Activated CD8-positive, alpha-beta memory T cell treated with anti-CD3 and anti-CD28 coated beads, Interleukin-2, amount 10 ng/mL, durations not matched to agents 7 days and 5 days (primary cell): ENCODE data around the gene PIWIL4. TPM values are rescaled to one million over a fixed set of nuclear protein-coding genes. Genes with fewer than 3 reads are reported as not detected.

ENCODE experiments used
- ATAC-seq: fragments of 150-1000 bp; cut with Tn5 transposase; one replicate; pipeline ENCODE4 v1.10.0; 2021; ENCODE audit warnings: moderate library complexity
- CTCF ChIA-PET: fragments of 350-600 bp; sonication (Branson Sonifier 250); formaldehyde crosslinking; loops from one replicate; lab custom pipeline; 2021; ENCODE audit warnings: antibody characterized with exemption; lab: Charles Lee
- DNase-seq: peaks from one replicate; pipeline ENCODE4 v3.0.0-alpha.2; 2020
- H3K27ac Mint-ChIP-seq: one replicate; pipeline ENCODE4 v1.8.0; 2021; ENCODE audit warnings: mild to moderate bottlenecking, mixed read lengths
- H3K27me3 Mint-ChIP-seq: one replicate; pipeline ENCODE4 v1.8.0; 2021; ENCODE audit warnings: mixed read lengths
- H3K36me3 Mint-ChIP-seq: one replicate; pipeline ENCODE4 v1.8.0; 2021; ENCODE audit warnings: mild to moderate bottlenecking, mixed read lengths
- H3K4me1 Mint-ChIP-seq: one replicate; pipeline ENCODE4 v1.8.0; 2021; ENCODE audit warnings: mixed read lengths
- H3K4me3 Mint-ChIP-seq: one replicate; pipeline ENCODE4 v1.8.0; 2021; ENCODE audit warnings: mild to moderate bottlenecking, moderate library complexity, mixed read lengths
- H3K9me3 Mint-ChIP-seq: one replicate; pipeline ENCODE4 v1.8.0; 2022; ENCODE audit warnings: low read depth, mixed read lengths
- total RNA-seq, 2 experiments: library from RNA; stranded (reverse); gene quantifications; one replicate each; pipeline ENCODE4 v1.2.3, GENCODE V29; 2021

Gene PIWIL4
- total RNA-seq, 2 experiments from 2014 or later: 0.75 to 0.79 TPM

DNA sequence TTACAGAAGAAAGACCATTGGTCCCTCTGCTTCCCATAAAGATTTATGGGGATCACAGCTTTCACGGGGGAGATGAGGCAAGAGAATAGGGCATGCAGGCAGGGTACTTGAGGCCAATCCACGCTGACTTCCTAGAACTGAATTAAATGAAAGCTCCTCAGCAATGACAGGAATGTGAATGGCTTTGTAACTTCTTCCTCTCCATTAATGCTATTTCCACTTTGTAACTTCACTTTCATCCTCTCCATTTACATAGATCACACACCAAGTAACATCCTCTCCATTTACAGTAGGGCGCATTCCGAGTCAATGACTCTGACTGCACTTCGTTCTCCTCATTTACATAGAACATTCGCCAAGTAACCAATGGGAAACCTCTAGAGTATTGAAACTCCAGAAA is 89.8 kb downstream of the PIWIL4 start:
- peaks cover 4% of the 10 kb centered on the region for H3K4me1 Mint-ChIP-seq
- CTCF ChIA-PET: no interaction called here
- H3K9me3 Mint-ChIP-seq: no peaks in the 10 kb centered on the region
- no peak overlapping the region for H3K4me3 Mint-ChIP-seq
- H3K27me3 Mint-ChIP-seq: peaks cover 25% of the 10 kb centered on the region
- no peak for DNase-seq
- no peak for ATAC-seq
- H3K27ac Mint-ChIP-seq: no peak overlapping the region
- H3K36me3 Mint-ChIP-seq: no peaks in the 10 kb centered on the region

DNA sequence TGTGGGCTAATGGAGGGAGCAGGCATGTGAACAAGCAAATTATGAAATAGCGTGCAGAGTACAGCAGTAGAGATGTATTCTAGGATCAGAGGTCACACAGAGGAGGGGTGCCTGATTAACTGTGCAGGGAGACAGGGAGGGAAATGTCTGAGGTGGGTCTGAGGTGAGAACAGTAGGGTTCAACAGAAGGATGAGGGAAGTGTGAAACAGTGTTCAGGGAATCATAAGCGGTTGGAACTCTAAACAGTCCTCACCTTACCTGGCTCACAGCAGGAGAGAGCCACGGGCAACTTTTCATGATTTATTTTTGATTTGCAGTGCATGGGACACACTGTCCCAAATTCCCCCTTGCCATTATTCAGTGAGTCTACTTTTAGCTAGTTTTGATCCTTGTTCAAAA is 90.5 kb downstream of the PIWIL4 start:
- CTCF ChIA-PET: no interaction called here
- ATAC-seq (no peak), DNase-seq (no peak)
- Mint-ChIP-seq H3K4me1 (peaks cover 4% of the 10 kb centered on the region), H3K27ac (no peak overlapping the region), H3K27me3 (peaks cover 25% of the 10 kb centered on the region), H3K4me3 (no peak overlapping the region), H3K9me3 (no peaks in the 10 kb centered on the region), H3K36me3 (no peaks in the 10 kb centered on the region)

DNA sequence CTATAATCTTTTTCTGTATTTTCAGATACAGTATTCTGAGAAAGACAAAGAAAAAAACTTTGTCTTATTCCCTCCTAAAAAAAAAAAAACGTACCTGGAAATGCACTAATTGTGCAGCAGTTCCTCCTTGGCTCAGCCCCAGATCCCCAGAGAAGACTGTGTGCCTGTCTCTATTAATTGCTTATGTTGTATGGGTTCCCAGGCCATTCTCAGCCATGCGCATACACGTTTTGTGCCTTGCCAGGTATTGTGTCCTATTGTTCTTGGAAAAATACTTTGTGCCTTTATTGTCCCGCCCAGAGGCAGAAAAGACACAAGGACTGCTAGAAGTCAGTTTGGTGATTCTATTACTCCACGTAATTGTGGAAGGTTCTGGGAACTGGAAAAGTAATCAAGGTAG is 91.2 kb downstream of the PIWIL4 start:
- CTCF ChIA-PET: no interaction called here
- Mint-ChIP-seq H3K27me3 (peaks cover 25% of the 10 kb centered on the region), H3K9me3 (no peaks in the 10 kb centered on the region), H3K36me3 (no peaks in the 10 kb centered on the region), H3K4me3 (no peak overlapping the region), H3K4me1 (peaks cover 4% of the 10 kb centered on the region), H3K27ac (no peak overlapping the region)
- DNase-seq: no peak
- ATAC-seq: no peak

DNA sequence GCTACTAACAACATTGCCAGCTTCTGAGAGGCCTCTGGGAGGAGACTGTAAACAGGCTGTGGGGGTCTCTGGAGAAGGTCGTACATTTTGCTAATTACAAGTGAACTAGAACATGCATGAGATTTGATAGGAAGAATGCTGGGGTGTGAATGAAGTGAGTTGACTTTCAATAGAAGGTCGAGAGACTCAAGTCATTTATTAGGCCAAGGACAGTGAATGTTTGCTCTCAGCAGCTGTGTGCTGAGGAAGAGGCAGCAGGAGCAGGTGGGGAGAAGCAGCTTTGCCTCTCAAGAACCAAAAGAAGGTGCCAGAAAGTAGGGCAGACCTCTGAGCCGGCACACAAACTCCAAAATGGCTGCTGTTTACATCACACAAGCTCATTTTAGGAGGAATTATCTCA is 91.7 kb downstream of the PIWIL4 start:
- DNase-seq (no peak), ATAC-seq (no peak)
- H3K36me3 Mint-ChIP-seq: no peaks in the 10 kb centered on the region
- peaks cover 4% of the 10 kb centered on the region for H3K4me1 Mint-ChIP-seq
- H3K9me3 Mint-ChIP-seq: no peaks in the 10 kb centered on the region
- no peak overlapping the region for H3K27ac Mint-ChIP-seq
- H3K4me3 Mint-ChIP-seq: no peak overlapping the region
- peaks cover 25% of the 10 kb centered on the region for H3K27me3 Mint-ChIP-seq
- CTCF ChIA-PET: no interaction called here

DNA sequence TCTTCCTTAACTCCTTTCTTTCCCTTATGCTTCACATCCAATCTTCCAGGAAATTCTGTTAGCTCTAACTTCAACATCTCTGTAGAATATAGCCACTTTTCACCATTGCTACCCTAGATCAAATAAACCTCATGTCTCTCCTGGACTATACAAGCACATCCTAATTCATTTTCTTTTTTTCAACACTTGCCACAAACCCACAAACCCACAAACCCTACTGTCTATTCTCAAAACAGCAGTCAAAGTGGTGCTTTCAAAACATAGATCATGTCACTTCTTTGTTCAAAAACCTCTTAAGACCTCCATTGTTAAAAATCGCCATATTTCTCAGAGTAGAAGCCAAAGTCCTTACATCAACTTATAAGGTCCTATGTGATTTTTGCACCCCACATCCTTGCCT is 94.3 kb downstream of the PIWIL4 start:
- Mint-ChIP-seq H3K4me1 (peaks cover 4% of the 10 kb centered on the region), H3K9me3 (no peaks in the 10 kb centered on the region), H3K27ac (no peak overlapping the region), H3K36me3 (no peaks in the 10 kb centered on the region), H3K27me3 (peaks cover 28% of the 10 kb centered on the region), H3K4me3 (no peak overlapping the region)
- ATAC-seq (no peak), DNase-seq (no peak)
- CTCF ChIA-PET: no interaction called here

DNA sequence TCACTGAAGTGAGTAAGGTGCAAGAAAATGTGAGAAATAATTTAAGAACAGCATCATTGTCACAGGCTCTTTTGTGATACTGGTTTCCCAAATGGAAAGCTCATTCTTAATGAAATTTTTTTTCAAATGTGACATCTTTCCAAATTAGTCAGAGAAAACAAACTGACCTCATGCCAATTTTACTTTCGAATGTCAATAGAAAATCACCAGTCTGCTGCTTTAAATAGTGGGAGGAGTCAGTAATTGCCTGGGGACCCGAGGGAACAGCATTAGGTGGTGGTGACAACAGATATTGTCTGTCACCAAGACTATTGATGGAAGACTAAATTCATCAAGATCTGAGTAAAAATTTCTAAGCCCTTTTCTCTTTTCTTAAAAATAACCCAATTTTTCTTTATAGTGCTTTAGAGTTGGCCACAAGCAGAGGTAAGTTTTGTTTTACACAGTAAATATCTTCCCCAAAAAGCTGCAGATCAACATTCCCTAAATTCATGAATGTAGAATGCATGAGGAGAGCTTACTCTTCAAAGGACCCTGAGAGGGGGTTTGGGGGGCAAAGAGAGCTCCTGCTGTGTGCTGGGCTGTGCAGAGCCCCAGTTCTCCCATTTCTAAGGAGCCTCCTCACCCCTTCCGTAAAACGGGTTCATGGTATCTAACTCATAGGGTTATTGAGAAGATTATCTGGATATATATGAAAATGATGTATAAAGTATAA is 95.1 kb downstream of the PIWIL4 start:
- CTCF ChIA-PET: no interaction called here
- H3K4me3 Mint-ChIP-seq: no peak overlapping the region
- no peaks in the 10 kb centered on the region for H3K9me3 Mint-ChIP-seq

DNA sequence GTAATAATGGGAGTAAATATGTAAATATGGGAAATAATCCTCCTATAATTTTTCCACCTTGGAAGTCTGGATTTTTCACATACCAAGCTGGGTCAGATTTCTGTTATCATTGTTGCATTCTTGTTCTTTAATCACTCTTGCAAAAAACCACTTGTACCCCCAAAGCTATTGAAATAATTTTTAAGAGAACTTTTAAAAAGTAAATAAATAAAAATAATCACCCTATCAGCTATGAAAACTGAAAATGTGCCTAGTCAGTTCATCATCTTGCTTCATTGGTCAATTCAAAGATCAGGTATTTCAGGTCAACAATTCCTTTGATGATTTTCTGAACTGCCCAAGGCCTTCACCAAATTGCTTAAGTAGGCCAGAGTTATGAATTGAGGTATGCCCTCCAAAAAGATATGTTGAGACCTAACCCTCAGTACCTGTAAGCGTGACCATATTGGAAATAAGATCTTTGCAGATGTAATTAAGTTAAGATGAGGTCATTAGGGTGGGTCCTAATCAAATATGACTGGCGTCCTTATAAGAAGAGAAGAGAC is 95.8 kb downstream of the PIWIL4 start:
- CTCF ChIA-PET: no interaction called here
- no peak overlapping the region for H3K27ac Mint-ChIP-seq
- no peak for ATAC-seq
- DNase-seq: no peak
- H3K4me1 Mint-ChIP-seq: peaks cover 4% of the 10 kb centered on the region
- H3K9me3 Mint-ChIP-seq: no peaks in the 10 kb centered on the region
- H3K36me3 Mint-ChIP-seq: no peaks in the 10 kb centered on the region
- no peak overlapping the region for H3K4me3 Mint-ChIP-seq
- peaks cover 31% of the 10 kb centered on the region for H3K27me3 Mint-ChIP-seq

More for the DNA sequence above, 95.1 kb downstream of the PIWIL4 start:
- Mint-ChIP-seq H3K36me3 (no peaks in the 10 kb centered on the region), H3K27ac (no peak overlapping the region), H3K4me1 (peaks cover 4% of the 10 kb centered on the region), H3K27me3 (peaks cover 31% of the 10 kb centered on the region)
- ATAC-seq (no peak), DNase-seq (no peak)

DNA sequence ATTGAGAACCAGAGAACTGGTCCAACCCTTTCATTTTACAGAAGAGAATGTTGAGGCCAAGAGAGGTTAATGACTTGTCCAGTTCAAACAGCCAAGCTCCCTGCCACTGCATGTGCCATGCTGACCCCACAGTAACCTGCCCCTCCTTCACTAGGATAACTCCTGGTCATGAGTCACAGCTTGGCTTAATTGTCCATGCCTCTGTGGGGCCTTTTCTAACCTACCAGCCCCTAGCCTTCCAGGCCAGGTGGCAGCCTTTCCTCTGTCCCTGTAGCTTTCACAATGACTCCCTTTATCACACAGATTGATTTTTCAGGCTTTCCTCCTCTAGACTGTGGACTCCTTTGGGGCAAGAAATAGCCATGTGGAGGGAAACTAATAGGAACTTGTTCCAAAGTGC is 97.2 kb downstream of the PIWIL4 start:
- CTCF ChIA-PET: no interaction called here

DNA sequence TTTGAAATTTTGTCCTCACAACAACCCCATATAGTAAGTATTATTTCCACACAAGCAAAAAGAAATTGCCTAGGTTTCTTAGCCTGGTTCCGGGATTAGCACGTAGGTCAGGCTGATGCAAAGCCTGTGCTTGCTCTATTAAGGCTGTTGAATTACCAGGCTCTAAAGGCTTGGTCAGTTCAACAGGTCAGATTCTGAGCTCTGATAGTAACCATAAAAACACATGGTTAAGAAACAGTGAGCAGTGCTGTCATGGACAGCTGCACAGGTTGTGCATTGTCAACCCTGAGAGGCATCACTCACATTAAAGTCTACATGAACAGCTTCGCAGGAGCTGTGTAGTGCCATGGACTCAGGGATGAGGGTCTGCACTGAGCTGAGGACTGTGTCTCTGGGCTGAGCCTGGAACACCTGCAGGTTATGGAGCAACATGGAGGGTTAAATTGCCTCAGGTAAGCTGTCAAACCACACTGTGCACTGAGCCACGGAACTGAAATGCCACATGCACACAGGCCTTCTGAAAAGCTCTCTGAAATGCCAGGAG is 98.0 kb downstream of the PIWIL4 start:
- peaks cover 25% of the 10 kb centered on the region for H3K27me3 Mint-ChIP-seq
- peaks cover 4% of the 10 kb centered on the region for H3K4me1 Mint-ChIP-seq
- no peaks in the 10 kb centered on the region for H3K36me3 Mint-ChIP-seq
- H3K4me3 Mint-ChIP-seq: no peak overlapping the region
- no peaks in the 10 kb centered on the region for H3K9me3 Mint-ChIP-seq
- ATAC-seq (no peak), DNase-seq (no peak)
- no peak overlapping the region for H3K27ac Mint-ChIP-seq
- CTCF ChIA-PET: no interaction called here

More for the DNA sequence above, 97.2 kb downstream of the PIWIL4 start:
- Mint-ChIP-seq H3K27ac (no peak overlapping the region), H3K9me3 (no peaks in the 10 kb centered on the region), H3K27me3 (peaks cover 31% of the 10 kb centered on the region), H3K36me3 (no peaks in the 10 kb centered on the region), H3K4me1 (peaks cover 4% of the 10 kb centered on the region), H3K4me3 (no peak overlapping the region)
- DNase-seq (no peak), ATAC-seq (no peak)

DNA sequence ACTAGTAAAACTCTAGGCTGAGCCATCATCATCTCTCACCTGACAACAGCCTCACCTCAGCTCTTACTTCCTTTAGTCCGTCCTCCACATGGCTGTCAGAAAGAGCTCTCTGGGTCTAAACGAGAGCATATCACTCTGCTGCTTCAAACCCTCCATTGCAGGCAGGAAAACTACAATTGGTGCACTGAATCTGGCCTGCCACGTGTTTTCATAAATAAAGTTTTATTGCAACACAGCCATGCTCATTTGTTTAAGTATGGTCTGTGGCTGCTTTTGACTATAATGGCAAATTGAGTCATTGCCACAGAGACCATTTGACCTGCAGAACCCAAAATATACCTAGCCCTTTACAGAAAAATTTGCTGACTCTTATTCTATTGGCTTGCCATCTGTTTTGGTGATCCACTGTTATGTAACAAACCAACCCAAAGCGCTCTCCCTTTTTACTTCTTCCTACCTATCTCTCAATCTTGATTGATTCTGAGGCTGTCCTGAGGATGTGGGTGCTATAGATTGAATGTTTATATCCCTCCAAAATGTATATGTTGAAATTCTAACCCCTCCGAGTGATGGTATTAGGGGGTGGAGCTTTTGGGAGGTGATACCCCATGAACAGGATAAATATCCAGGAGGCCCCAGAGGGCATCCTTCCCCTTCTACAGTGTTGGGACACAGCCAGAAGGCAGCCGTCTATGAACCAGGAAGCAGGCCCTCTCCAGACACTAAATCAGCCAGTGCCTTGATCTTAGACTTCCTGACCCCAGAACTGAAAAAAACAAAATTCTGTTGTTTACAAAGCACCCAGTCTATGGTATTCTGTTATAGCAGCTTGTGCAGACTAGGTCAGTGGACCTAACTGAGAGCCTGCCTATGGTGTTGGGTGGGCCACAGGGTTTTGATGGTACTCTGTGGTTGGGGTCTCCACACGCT is 99.9 kb downstream of the PIWIL4 start:
- no peaks in the 10 kb centered on the region for H3K36me3 Mint-ChIP-seq
- ATAC-seq (no peak), DNase-seq (no peak)
- CTCF ChIA-PET: no interaction called here
- H3K27me3 Mint-ChIP-seq: peaks cover 13% of the 10 kb centered on the region
- no peaks in the 10 kb centered on the region for H3K9me3 Mint-ChIP-seq
- no peak overlapping the region for H3K4me3 Mint-ChIP-seq
- no peaks in the 10 kb centered on the region for H3K4me1 Mint-ChIP-seq
- H3K27ac Mint-ChIP-seq: no peak overlapping the region

DNA sequence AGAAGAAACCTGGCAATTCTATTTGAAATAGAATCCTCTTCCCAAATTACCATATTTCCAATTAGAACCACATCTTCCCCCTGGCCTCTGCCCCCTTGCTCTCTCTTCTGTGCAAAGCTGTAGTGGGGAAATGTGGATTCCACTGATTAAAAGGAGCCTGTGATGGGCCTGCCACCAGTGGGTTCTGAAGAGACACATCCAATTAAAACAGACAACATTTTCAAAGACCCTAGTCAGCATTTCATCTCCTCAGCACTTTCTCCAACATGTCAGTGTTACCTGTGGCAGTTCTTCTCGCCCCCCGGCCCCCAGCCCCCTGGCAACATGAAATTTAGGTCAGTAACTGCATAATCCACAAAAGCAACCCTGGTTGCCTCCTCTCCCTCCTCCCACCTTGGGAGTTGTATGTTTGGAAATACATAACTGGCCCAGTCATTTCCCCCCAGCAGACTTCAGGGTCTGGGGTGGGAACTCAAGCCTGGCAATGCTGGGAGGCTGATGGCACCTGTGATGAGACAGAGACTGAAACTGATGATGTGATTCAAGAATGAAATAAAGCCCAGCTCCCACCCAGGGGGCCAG is 101.1 kb downstream of the PIWIL4 start:
- CTCF ChIA-PET: no interaction called here
- Mint-ChIP-seq H3K4me3 (no peak overlapping the region), H3K36me3 (no peaks in the 10 kb centered on the region), H3K4me1 (no peaks in the 10 kb centered on the region), H3K27me3 (peaks cover 13% of the 10 kb centered on the region), H3K27ac (no peak overlapping the region), H3K9me3 (no peaks in the 10 kb centered on the region)
- ATAC-seq (no peak), DNase-seq (no peak)

DNA sequence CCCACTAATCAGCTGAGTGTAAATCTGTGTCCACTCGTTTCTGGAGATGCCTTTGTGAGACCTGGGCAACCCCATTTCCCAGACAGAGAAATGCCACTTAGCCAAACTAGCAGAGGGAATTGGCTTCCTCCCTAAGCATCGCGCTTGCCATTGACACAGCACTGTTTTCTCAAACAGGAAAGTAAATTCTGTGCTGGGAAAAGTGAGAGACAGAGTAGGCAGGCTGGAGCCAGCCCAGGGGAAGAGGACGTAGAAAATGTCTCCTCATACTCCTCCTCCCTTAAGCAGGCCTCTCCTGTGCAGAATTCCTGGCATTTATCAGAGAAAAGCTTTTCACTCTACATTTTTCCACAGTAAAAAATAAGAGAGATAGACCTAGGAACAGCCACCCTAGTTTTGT is 101.9 kb downstream of the PIWIL4 start:
- Mint-ChIP-seq H3K36me3 (no peaks in the 10 kb centered on the region), H3K4me1 (no peaks in the 10 kb centered on the region), H3K27ac (no peak overlapping the region), H3K9me3 (no peaks in the 10 kb centered on the region), H3K4me3 (no peak overlapping the region), H3K27me3 (peaks cover 13% of the 10 kb centered on the region)
- no peak for DNase-seq
- ATAC-seq: no peak
- CTCF ChIA-PET: no interaction called here
